ENCODE results near the gene PIF1. TPM values are rescaled to one million over a fixed set of nuclear protein-coding genes. Genes with fewer than 3 reads are reported as not detected.

The PIF1 gene
- total RNA-seq, 1 experiment from 2014 or later, result 34.9 TPM

DNA sequence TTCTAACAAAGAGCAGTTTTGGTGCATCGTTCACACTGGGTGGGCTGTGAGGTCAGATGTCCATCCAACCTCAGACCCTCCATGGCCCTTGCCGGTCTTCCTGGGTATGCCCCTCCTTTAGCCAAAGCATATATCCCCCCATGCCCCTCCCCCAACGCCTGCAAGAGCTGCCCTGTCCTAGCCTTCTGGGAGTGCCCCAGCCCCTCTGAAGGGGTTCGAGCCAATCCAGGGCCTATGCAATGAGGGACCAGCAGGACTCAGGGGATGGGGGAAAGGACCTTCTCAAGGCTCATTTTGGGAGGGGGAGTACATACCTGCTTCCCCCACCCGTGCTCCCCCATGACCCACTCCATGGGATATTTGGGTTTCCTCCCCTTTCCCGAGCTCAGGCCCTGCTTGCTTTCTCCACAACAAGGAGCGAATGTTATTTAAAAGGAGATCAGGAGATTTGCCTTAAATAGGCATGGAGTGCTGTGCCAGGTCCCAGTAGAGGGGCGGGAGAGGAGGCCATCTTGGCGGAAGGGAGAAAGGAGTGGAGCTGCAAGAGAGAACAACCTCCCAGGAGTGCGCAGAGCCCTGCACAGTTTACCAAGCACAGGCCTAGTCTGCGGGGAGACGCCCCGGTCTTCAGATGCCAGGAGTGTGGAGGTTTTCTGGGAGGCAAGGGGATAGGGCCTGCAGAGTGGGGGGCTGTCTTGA, 18.2 kb downstream of the PIF1 start:
- H3K4me2 ChIP-seq (ENCODE audit: low read length), result no peak overlapping the region
- H3K79me2 ChIP-seq (ENCODE audit: insufficient read depth, low read length), result no peaks in the 10 kb centered on the region
- H3K4me3 ChIP-seq (replicated peaks in 1 of 2; ENCODE audit: low read depth in 1 of 2, low read length in 2 of 2), result no peak overlapping the region
- POLR2A ChIA-PET, result no interaction called here
- intact Hi-C loops (cut with micrococcal nuclease), result no loop called here
- no peak for DNase-seq (ENCODE audit: low read depth, low spot score)
- no peak for TF ChIP-seq RAD21 (IDR thresholded peaks at IDR 0.05; ENCODE audit: low read depth)
- TF ChIP-seq YY1 (IDR thresholded peaks at IDR 0.05; ENCODE audit: extremely low read depth, insufficient replicate concordance, low read depth, low read length), result no peak
- ATAC-seq, result no peak
- RAD21 ChIA-PET (ENCODE audit: low non-redundant PET in 1 of 2, low total read pairs in 2 of 2, uncharacterized antibody in 2 of 2, unreplicated experiment in 2 of 2), result no interaction called here
- CTCF ChIA-PET, result interaction anchor here (4.0 kb wide), 1 partner anchor 79 kb away, joined by 32 read pairs; no protein-coding TSS in a partner anchor
- no peaks in the 10 kb centered on the region for H3K27me3 ChIP-seq (ENCODE audit: insufficient read depth, low read length)
- no peaks in the 10 kb centered on the region for H4K20me1 ChIP-seq (ENCODE audit: insufficient read depth)
- H3K9ac ChIP-seq (ENCODE audit: low read length), result no peak overlapping the region
- no peak overlapping the region for H3K27ac ChIP-seq (ENCODE audit: low read depth, low read length)
- H3K9me2 ChIP-seq (ENCODE audit: insufficient read depth), result no peaks in the 10 kb centered on the region
- peaks cover under 1 to 7% of the 10 kb centered on the region in 2 experiments for H3K4me1 ChIP-seq (ENCODE audit: control insufficient read depth in 1 of 2, insufficient read depth in 2 of 2, low read length in 2 of 2)
- H3K9me3 ChIP-seq (ENCODE audit: control insufficient read depth in 1 of 2, insufficient read depth in 1 of 2, low read depth in 1 of 2, low read length in 2 of 2), result no peaks in the 10 kb centered on the region
- H3K36me3 ChIP-seq (ENCODE audit: control insufficient read depth in 1 of 2, insufficient read depth in 2 of 2, low read length in 2 of 2), result no peaks in the 10 kb centered on the region
- no peak overlapping the region for H2AFZ ChIP-seq (ENCODE audit: low read depth, low read length, poor library complexity, severe bottlenecking)
- BruUV-seq (replicated peaks), result no TSS peak

DNA sequence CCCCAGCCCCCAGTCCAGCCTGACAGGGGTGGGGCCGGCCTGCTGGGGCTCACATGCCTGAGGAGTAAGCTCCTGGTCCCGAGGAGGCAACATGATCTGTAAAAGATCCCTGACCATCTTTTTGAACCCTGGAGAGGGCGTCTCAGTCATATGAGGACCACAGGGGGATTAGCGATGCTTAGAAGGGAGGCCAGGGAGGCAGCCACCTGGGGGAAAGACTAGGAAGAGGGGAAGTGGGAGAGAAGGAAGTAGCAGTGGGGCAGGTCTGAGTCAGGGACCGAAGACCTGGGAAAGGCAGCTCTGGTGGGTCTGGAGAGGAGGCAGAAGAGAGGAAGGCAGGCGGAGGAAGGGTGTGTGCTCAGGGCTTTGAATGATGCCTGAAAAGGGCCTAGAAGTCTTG, 18.9 kb downstream of the PIF1 start:
- no peak overlapping the region for H2AFZ ChIP-seq (ENCODE audit: low read depth, low read length, poor library complexity, severe bottlenecking)
- POLR2A ChIA-PET, result no interaction called here
- BruUV-seq (replicated peaks), result no TSS peak

More for the DNA sequence above, 18.9 kb downstream of the PIF1 start:
- TF ChIP-seq, protein P1, sequence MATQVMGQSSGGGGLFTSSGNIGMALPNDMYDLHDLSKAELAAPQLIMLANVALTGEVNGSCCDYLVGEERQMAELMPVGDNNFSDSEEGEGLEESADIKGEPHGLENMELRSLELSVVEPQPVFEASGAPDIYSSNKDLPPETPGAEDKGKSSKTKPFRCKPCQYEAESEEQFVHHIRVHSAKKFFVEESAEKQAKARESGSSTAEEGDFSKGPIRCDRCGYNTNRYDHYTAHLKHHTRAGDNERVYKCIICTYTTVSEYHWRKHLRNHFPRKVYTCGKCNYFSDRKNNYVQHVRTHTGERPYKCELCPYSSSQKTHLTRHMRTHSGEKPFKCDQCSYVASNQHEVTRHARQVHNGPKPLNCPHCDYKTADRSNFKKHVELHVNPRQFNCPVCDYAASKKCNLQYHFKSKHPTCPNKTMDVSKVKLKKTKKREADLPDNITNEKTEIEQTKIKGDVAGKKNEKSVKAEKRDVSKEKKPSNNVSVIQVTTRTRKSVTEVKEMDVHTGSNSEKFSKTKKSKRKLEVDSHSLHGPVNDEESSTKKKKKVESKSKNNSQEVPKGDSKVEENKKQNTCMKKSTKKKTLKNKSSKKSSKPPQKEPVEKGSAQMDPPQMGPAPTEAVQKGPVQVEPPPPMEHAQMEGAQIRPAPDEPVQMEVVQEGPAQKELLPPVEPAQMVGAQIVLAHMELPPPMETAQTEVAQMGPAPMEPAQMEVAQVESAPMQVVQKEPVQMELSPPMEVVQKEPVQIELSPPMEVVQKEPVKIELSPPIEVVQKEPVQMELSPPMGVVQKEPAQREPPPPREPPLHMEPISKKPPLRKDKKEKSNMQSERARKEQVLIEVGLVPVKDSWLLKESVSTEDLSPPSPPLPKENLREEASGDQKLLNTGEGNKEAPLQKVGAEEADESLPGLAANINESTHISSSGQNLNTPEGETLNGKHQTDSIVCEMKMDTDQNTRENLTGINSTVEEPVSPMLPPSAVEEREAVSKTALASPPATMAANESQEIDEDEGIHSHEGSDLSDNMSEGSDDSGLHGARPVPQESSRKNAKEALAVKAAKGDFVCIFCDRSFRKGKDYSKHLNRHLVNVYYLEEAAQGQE (IDR thresholded peaks at IDR 0.05; ENCODE audit: low read depth), result no peak
- TF ChIP-seq YY1 (IDR thresholded peaks at IDR 0.05; ENCODE audit: extremely low read depth, insufficient replicate concordance, low read depth, low read length), result no peak
- TF ChIP-seq RAD21 (IDR thresholded peaks at IDR 0.05; ENCODE audit: low read depth), result no peak
- no peak for TF ChIP-seq SRF (IDR thresholded peaks at IDR 0.05; ENCODE audit: low read depth)
- TF ChIP-seq EGR1 (IDR thresholded peaks at IDR 0.05; ENCODE audit: low read depth), result no peak
- TF ChIP-seq FOSL1 (IDR thresholded peaks at IDR 0.05; ENCODE audit: low read depth), result no peak
- TF ChIP-seq EZH2 (IDR thresholded peaks at IDR 0.05), result no peak
- TF ChIP-seq, protein P2, sequence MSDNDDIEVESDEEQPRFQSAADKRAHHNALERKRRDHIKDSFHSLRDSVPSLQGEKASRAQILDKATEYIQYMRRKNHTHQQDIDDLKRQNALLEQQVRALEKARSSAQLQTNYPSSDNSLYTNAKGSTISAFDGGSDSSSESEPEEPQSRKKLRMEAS (IDR thresholded peaks at IDR 0.05), result no peak
- TF ChIP-seq ZFX (IDR thresholded peaks at IDR 0.05), result no peak
- no peak for TF ChIP-seq POLR2A (IDR thresholded peaks at IDR 0.05; ENCODE audit: borderline replicate concordance, extremely low read depth, insufficient read depth, insufficient read length)
- TF ChIP-seq ZNF274 (IDR thresholded peaks at IDR 0.05; ENCODE audit: low read depth, low read length), result no peak
- H3K36me3 ChIP-seq (ENCODE audit: control insufficient read depth in 1 of 2, insufficient read depth in 2 of 2, low read length in 2 of 2), result no peaks in the 10 kb centered on the region
- H3K4me3 ChIP-seq (replicated peaks in 1 of 2; ENCODE audit: low read depth in 1 of 2, low read length in 2 of 2), result no peak overlapping the region
- DNase-seq (ENCODE audit: low read depth, low spot score) (no peak), ATAC-seq (no peak)
- ChIA-PET CTCF (no interaction called here), RAD21 (ENCODE audit: low non-redundant PET in 1 of 2, low total read pairs in 2 of 2, uncharacterized antibody in 2 of 2, unreplicated experiment in 2 of 2) (no interaction called here)
- intact Hi-C loops (cut with micrococcal nuclease), result no loop called here
- H3K9me2 ChIP-seq (ENCODE audit: insufficient read depth), result no peaks in the 10 kb centered on the region
- H4K20me1 ChIP-seq (ENCODE audit: insufficient read depth), result no peaks in the 10 kb centered on the region
- H3K27ac ChIP-seq (ENCODE audit: low read depth, low read length), result no peak overlapping the region
- H3K27me3 ChIP-seq (ENCODE audit: insufficient read depth, low read length), result no peaks in the 10 kb centered on the region
- H3K9ac ChIP-seq (ENCODE audit: low read length), result no peak overlapping the region
- H3K9me3 ChIP-seq (ENCODE audit: control insufficient read depth in 1 of 2, insufficient read depth in 1 of 2, low read depth in 1 of 2, low read length in 2 of 2), result no peaks in the 10 kb centered on the region
- no peak overlapping the region for H3K4me2 ChIP-seq (ENCODE audit: low read length)
- H3K4me1 ChIP-seq (ENCODE audit: control insufficient read depth in 1 of 2, insufficient read depth in 2 of 2, low read length in 2 of 2), result peaks cover 6 to 14% of the 10 kb centered on the region in 2 experiments
- no peaks in the 10 kb centered on the region for H3K79me2 ChIP-seq (ENCODE audit: insufficient read depth, low read length)

All from HCT116 (cell line).